Suprapubic skin (tissue), 4 donors: Measurements from ENCODE around the gene PMM1. TPM values are rescaled to one million over a fixed set of nuclear protein-coding genes. Genes with fewer than 3 reads are reported as not detected.

Source experiments
- DNase-seq, 2 donors: peaks; one replicate each; pipeline ENCODE4 v3.0.0-alpha.2; 2019; ENCODE audit warnings: low spot score in 2 of 2
- H3K27ac ChIP-seq: fragments of 200-600 bp; sonication (generic); one replicate; pipeline ENCODE4 v1.5.1; 2019
- H3K27me3 ChIP-seq: fragments of 200-600 bp; sonication (generic); one replicate; pipeline ENCODE4 v1.5.1; 2019
- H3K36me3 ChIP-seq: fragments of 200-600 bp; sonication (generic); one replicate; pipeline ENCODE4 v1.5.1; 2019
- H3K4me1 ChIP-seq: fragments of 200-600 bp; sonication (generic); one replicate; pipeline ENCODE4 v1.5.1; 2019
- H3K4me3 ChIP-seq: fragments of 200-600 bp; sonication (generic); one replicate; pipeline ENCODE4 v1.5.1; 2019; ENCODE audit warnings: mild to moderate bottlenecking
- H3K9me3 ChIP-seq: fragments of 200-600 bp; sonication (generic); one replicate; pipeline ENCODE4 v1.5.1; 2019
- CTCF ChIP-seq, 2 donors: fragments of 200-600 bp in 1 of 2; fragments of 450-650 bp in 1 of 2; sonication (generic) in 1 of 2; IDR thresholded peaks; one replicate each; pipeline ENCODE4 v1.5.1; 2016 to 2019; ENCODE audit warnings: antibody characterized with exemption in 2 of 2, mild to moderate bottlenecking in 1 of 2, moderate library complexity in 1 of 2
- EP300 ChIP-seq: sonication (generic); formaldehyde crosslinking; IDR thresholded peaks from one replicate; pipeline ENCODE4 v1.6.1; 2017; ENCODE audit warnings: antibody characterized with exemption
- POLR2A ChIP-seq, 2 donors: fragments of 450-650 bp; IDR thresholded peaks; one replicate each; pipeline ENCODE4 v1.6.1; 2017; ENCODE audit warnings: antibody characterized with exemption in 2 of 2, mild to moderate bottlenecking in 2 of 2, moderate library complexity in 2 of 2
- POLR2AphosphoS5 ChIP-seq, 3 donors: sonication (generic); formaldehyde crosslinking; IDR thresholded peaks; one replicate each; pipeline ENCODE4 v1.6.1; 2017; ENCODE audit warnings: antibody characterized with exemption in 3 of 3
- WGBS: methylation state at CpG from one replicate; pipeline ENCODE4 v1.1.5; 2018; 5-methylcytosine and 5-hydroxymethylcytosine counted together
- total RNA-seq, 4 donors: library from RNA; depleted of rRNA; stranded (reverse); fragments of >200 nt; gene quantifications; one replicate each; pipeline ENCODE4 v1.1.0, GENCODE V29; 2016

PMM1 gene
- total RNA-seq, 4 donors from 2014 or later: 35.7 to 48.5 (median 40.8) TPM

- no peak for DNase-seq
- no peaks in the 10 kb centered on the region for H3K27me3 ChIP-seq
- peaks cover 1% of the 10 kb centered on the region for H3K36me3 ChIP-seq
- H3K4me3 ChIP-seq: peak overlapping the region; percentile 83
- WGBS: 20% methylated on average over 21 of the region's 21 CpGs
- peaks cover 25% of the 10 kb centered on the region for H3K4me1 ChIP-seq
- peak overlapping the region; percentile 92 for H3K27ac ChIP-seq
- TF ChIP-seq EP300 (no peak), CTCF (IDR thresholded peaks at IDR 0.05) (no peak), POLR2AphosphoS5 (IDR thresholded peaks at IDR 0.05) (peak in 1 of 3 donors; percentile 61)
- H3K9me3 ChIP-seq: no peaks in the 10 kb centered on the region
Measured at GRCh38 chr22:41544671-41545476, 44.8 kb downstream of the PMM1 start.

GRCh38 chr22:41543854-41544670 is 45.6 kb downstream of the PMM1 start, which contains the start of gene POLR3H:
POLR3H (minus strand) TSS chr22:41544470; CDS start chr22:41544101, 369 bp downstream.
- no peak for TF ChIP-seq POLR2AphosphoS5 (IDR thresholded peaks at IDR 0.05)
- TF ChIP-seq POLR2A (IDR thresholded peaks at IDR 0.05): no peak
- peak in 1 of 2 donors; percentile 46 for TF ChIP-seq CTCF (IDR thresholded peaks at IDR 0.05)
- no peak for TF ChIP-seq EP300
- H3K27me3 ChIP-seq: no peaks in the 10 kb centered on the region

GRCh38 chr22:41542224-41542623 is 47.4 kb downstream of the PMM1 start:
- H3K9me3 ChIP-seq: no peaks in the 10 kb centered on the region
- peaks cover 18% of the 10 kb centered on the region for H3K36me3 ChIP-seq
- DNase-seq: no peak
- H3K27ac ChIP-seq: no peak overlapping the region
- H3K4me1 ChIP-seq: peaks cover 25% of the 10 kb centered on the region
- WGBS: 89% methylated on average over 4 of the region's 4 CpGs
- no peak overlapping the region for H3K4me3 ChIP-seq
- TF ChIP-seq CTCF (IDR thresholded peaks at IDR 0.05) (no peak), POLR2AphosphoS5 (IDR thresholded peaks at IDR 0.05) (no peak), EP300 (no peak), POLR2A (IDR thresholded peaks at IDR 0.05) (no peak)
- H3K27me3 ChIP-seq: no peaks in the 10 kb centered on the region

More at GRCh38 chr22:41543854-41544670, 45.6 kb downstream of the PMM1 start, which contains the start of gene POLR3H:
- Histone ChIP-seq H3K9me3 (no peaks in the 10 kb centered on the region), H3K36me3 (peaks cover 9% of the 10 kb centered on the region), H3K4me1 (peaks cover 25% of the 10 kb centered on the region), H3K27ac (peak within 1 kb of the TSS; percentile 92), H3K4me3 (peak within 1 kb of the TSS; percentile 83)
- DNase-seq: peak; percentile 98 to 99
- 0% methylated on average over 17 of the region's 80 CpGs for WGBS

GRCh38 chr22:41541484-41541883 is 48.2 kb downstream of the PMM1 start:
- peaks cover 18% of the 10 kb centered on the region for H3K36me3 ChIP-seq
- no peak overlapping the region for H3K4me3 ChIP-seq
- H3K27ac ChIP-seq: no peak overlapping the region
- no peak for DNase-seq
- H3K27me3 ChIP-seq: no peaks in the 10 kb centered on the region
- 68% methylated on average over 3 of the region's 3 CpGs for WGBS
- TF ChIP-seq CTCF (IDR thresholded peaks at IDR 0.05) (no peak), POLR2AphosphoS5 (IDR thresholded peaks at IDR 0.05) (no peak), EP300 (no peak), POLR2A (IDR thresholded peaks at IDR 0.05) (no peak)
- H3K9me3 ChIP-seq: no peaks in the 10 kb centered on the region
- H3K4me1 ChIP-seq: peaks cover 25% of the 10 kb centered on the region

GRCh38 chr22:41540365-41540764 is 49.3 kb downstream of the PMM1 start:
- H3K9me3 ChIP-seq: no peaks in the 10 kb centered on the region
- 96% methylated on average over 7 of the region's 7 CpGs for WGBS
- H3K36me3 ChIP-seq: peaks cover 21% of the 10 kb centered on the region
- TF ChIP-seq POLR2AphosphoS5 (IDR thresholded peaks at IDR 0.05): no peak
- TF ChIP-seq POLR2A (IDR thresholded peaks at IDR 0.05): no peak
- TF ChIP-seq EP300: no peak
- no peak for TF ChIP-seq CTCF (IDR thresholded peaks at IDR 0.05)
- no peaks in the 10 kb centered on the region for H3K27me3 ChIP-seq
- H3K4me1 ChIP-seq: peaks cover 24% of the 10 kb centered on the region
- H3K4me3 ChIP-seq: no peak overlapping the region
- no peak for DNase-seq
- H3K27ac ChIP-seq: no peak overlapping the region
